PC-9 (cell line): ENCODE results near the gene PRDM2. TPM values are rescaled to one million over a fixed set of nuclear protein-coding genes. Genes with fewer than 3 reads are reported as not detected.

Source experiments
- BruUV-seq: library from RNA; stranded (reverse); fragments of 400-500 nt; replicated peaks from 2 replicates; lab custom pipeline; 2021; lab: Mats Ljungman, UMichigan
- CTCF ChIA-PET: fragments of 300-600 bp; sonication (Branson Sonifier 250); formaldehyde crosslinking; loops from one replicate; lab custom pipeline; 2022; ENCODE audit warnings: antibody characterized with exemption; lab: Charles Lee
- POLR2A ChIA-PET: fragments of 300-600 bp; sonication (Branson Sonifier 250); formaldehyde crosslinking; loops from one replicate; lab custom pipeline; 2022; ENCODE audit warnings: antibody characterized with exemption; ENCODE audit not compliant: unreplicated experiment; lab: Charles Lee
- DNase-seq, 2 experiments: peaks; one replicate each; pipeline versions ENCODE4 v3.0.0 to v3.0.0-alpha.2; 2015 to 2022; ENCODE audit warnings: mixed read lengths in 1 of 2
- H2AFZ ChIP-seq: fragments of 200-600 bp; sonication (generic); 2 replicates; pipeline ENCODE4 v1.8.1; 2017; ENCODE audit warnings: antibody characterized with exemption
- H3F3A ChIP-seq: fragments of 200-600 bp; sonication (generic); 2 replicates; pipeline ENCODE4 v1.8.1; 2017; ENCODE audit warnings: antibody characterized with exemption, mild to moderate bottlenecking, low read depth; ENCODE audit not compliant: insufficient read depth
- H3K27ac ChIP-seq: fragments of 200-600 bp; sonication (generic); 2 replicates; pipeline ENCODE4 v1.6.1; 2016; ENCODE audit warnings: mixed run types
- H3K27me3 ChIP-seq: fragments of 200-600 bp; sonication (generic); 2 replicates; pipeline ENCODE4 v1.6.1; 2016; ENCODE audit warnings: low read depth, mixed run types; ENCODE audit not compliant: insufficient read depth
- H3K36me3 ChIP-seq: fragments of 200-600 bp; sonication (generic); 2 replicates; pipeline ENCODE4 v1.6.1; 2016; ENCODE audit warnings: low read depth, mixed run types
- H3K4me1 ChIP-seq: fragments of 200-600 bp; sonication (generic); replicated peaks from 2 replicates; pipeline ENCODE4 v1.6.1; 2016; ENCODE audit warnings: mixed run types; ENCODE audit not compliant: insufficient read depth
- H3K4me2 ChIP-seq: fragments of 200-600 bp; sonication (generic); 2 replicates; pipeline ENCODE4 v1.6.1; 2017; ENCODE audit warnings: mixed run types
- H3K4me3 ChIP-seq: fragments of 200-600 bp; sonication (generic); 2 replicates; pipeline ENCODE4 v1.6.1; 2016; ENCODE audit warnings: mixed run types
- H3K79me2 ChIP-seq: fragments of 200-600 bp; sonication (generic); 2 replicates; pipeline ENCODE4 v1.6.1; 2017; ENCODE audit warnings: low read depth, mixed run types
- H3K9me2 ChIP-seq: fragments of 200-600 bp; sonication (generic); 2 replicates; pipeline ENCODE4 v1.8.1; 2017; ENCODE audit warnings: mild to moderate bottlenecking; ENCODE audit not compliant: insufficient read depth
- H3K9me3 ChIP-seq: fragments of 200-600 bp; sonication (generic); 2 replicates; pipeline ENCODE4 v1.8.1; 2016; ENCODE audit warnings: low read depth; ENCODE audit not compliant: insufficient read depth
- H4K20me1 ChIP-seq: fragments of 200-600 bp; sonication (generic); 2 replicates; pipeline ENCODE4 v1.8.1; 2017; ENCODE audit not compliant: insufficient read depth
- EZH2 ChIP-seq: fragments of 200-600 bp; sonication (generic); IDR thresholded peaks from 2 replicates; pipeline ENCODE4 v1.8.0; 2017; ENCODE audit warnings: antibody characterized with exemption, low read depth
- intact Hi-C: fragments of 100-400 bp; cut with micrococcal nuclease; formaldehyde crosslinking; loops from one replicate; pipeline ENCODE4 v1.10.0; 2022; ENCODE audit not compliant: unreplicated experiment
- total RNA-seq: library from RNA; stranded (reverse); gene quantifications from 2 replicates; pipeline ENCODE4 v1.2.3, GENCODE V29; 2021
- TF ChIP-seq, protein P1 (sequence below): fragments of 200-600 bp; sonication (generic); conservative IDR thresholded peaks from 2 replicates; pipeline ENCODE4 v1.6.1; 2017; ENCODE audit warnings: mixed run types, antibody characterized with exemption, mild to moderate bottlenecking, moderate library complexity

Gene PRDM2
- total RNA-seq, 1 experiment from 2014 or later, result 32.1 TPM

DNA sequence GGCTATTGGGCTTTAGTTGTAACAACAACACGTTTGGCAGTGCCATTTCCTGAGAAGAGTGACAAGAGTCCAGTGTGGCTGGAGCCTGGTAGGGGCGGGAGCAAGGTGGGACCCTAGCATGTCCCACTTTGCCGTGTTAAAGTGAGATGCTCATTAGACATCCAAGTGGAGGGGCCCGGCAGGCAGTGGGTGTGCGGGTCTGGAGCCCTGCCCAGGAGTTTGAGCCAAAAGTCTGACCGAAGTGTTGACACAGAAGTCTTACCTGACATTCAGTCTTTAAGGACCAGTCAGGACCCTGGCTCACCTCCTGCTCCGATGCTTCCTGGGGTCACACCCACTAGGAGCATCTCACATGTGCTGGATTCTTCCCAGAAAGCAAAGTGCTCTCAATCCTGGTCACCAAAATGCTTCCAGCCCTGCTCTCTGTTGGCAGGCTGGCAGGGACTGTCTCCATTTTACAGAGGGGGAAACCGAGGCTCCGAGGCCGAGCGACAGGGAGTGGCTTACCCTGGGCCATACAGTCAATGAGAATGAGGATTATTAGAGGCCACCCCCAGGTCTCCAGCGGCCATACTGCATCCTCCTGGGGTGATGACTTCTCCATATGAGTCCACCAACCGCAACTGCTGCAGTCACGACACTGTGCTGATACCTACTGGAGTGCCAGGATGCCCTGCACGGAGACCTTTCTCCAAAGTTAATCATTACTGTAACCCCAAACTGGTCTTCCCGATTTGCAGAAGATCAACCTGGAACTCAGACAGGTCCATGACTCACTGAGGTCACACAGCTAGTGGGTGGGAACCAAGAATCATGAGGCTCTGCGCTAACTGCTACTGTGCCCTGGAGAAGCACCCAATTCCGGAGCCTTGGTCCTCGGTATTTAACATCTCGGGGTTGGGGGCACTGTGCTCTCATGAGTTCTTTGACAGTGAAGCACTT, 112.7 kb downstream of the PRDM2 start:
- Histone ChIP-seq H3K79me2 (no peaks in the 10 kb centered on the region), H3K9me3 (no peaks in the 10 kb centered on the region), H3K27ac (no peak overlapping the region), H3K9me2 (no peaks in the 10 kb centered on the region), H3K4me1 (no peaks in the 10 kb centered on the region), H3K36me3 (no peaks in the 10 kb centered on the region), H3F3A (no peaks in the 10 kb centered on the region), H4K20me1 (no peaks in the 10 kb centered on the region), H3K27me3 (no peaks in the 10 kb centered on the region), H3K4me2 (no peak overlapping the region), H3K4me3 (no peak overlapping the region), H2AFZ (no peak overlapping the region)
- no TSS peak for BruUV-seq
- intact Hi-C loops, result loop anchor here (5.0 kb wide), 2 partner anchors 65 to 145 kb away; no protein-coding TSS in a partner anchor
- ChIA-PET CTCF (no interaction called here), POLR2A (no interaction called here)
- DNase-seq, result no peak
- no peak for TF ChIP-seq EZH2
- TF ChIP-seq, protein P1, sequence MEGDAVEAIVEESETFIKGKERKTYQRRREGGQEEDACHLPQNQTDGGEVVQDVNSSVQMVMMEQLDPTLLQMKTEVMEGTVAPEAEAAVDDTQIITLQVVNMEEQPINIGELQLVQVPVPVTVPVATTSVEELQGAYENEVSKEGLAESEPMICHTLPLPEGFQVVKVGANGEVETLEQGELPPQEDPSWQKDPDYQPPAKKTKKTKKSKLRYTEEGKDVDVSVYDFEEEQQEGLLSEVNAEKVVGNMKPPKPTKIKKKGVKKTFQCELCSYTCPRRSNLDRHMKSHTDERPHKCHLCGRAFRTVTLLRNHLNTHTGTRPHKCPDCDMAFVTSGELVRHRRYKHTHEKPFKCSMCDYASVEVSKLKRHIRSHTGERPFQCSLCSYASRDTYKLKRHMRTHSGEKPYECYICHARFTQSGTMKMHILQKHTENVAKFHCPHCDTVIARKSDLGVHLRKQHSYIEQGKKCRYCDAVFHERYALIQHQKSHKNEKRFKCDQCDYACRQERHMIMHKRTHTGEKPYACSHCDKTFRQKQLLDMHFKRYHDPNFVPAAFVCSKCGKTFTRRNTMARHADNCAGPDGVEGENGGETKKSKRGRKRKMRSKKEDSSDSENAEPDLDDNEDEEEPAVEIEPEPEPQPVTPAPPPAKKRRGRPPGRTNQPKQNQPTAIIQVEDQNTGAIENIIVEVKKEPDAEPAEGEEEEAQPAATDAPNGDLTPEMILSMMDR, result no peak

- BruUV-seq, result no TSS peak
- intact Hi-C loops, result loop anchor here (5.0 kb wide), 2 partner anchors 66 to 146 kb away; no protein-coding TSS in a partner anchor
- no peak overlapping the region for H3K4me2 ChIP-seq
These were observed 113.5 kb downstream of the PRDM2 start for GRCh38 chr1:13813398-13814012.

DNA sequence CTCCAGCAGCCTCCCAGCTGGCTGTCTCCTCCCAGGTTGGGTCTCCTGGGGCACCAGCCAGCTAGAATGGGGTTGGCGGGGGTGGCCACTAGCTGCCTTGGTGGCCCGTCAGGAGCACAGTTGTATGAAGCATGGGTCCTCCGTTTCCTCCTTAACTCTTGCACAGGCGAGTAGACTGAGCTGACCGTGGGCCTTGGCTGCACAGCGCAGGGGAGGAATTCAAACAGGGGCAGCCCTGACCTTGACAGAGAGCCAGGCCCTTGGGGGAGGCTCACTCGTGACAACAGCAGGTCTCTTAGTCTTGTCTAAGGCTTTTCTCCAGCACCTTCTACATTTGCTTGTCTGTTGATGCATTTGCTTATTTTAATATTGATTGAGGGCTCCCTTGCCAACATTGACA, 114.1 kb downstream of the PRDM2 start:
- no peak overlapping the region for H2AFZ ChIP-seq
- H3F3A ChIP-seq, result no peaks in the 10 kb centered on the region
- no peak for TF ChIP-seq EZH2
- TF ChIP-seq, protein P1, result no peak
- ChIA-PET CTCF (no interaction called here), POLR2A (no interaction called here)
- no peaks in the 10 kb centered on the region for H3K27me3 ChIP-seq
- no peaks in the 10 kb centered on the region for H3K4me1 ChIP-seq
- no peaks in the 10 kb centered on the region for H3K79me2 ChIP-seq
- H3K9me2 ChIP-seq, result no peaks in the 10 kb centered on the region
- BruUV-seq, result no TSS peak
- H3K4me2 ChIP-seq, result no peak overlapping the region
- H4K20me1 ChIP-seq, result no peaks in the 10 kb centered on the region
- no peak for DNase-seq
- no peaks in the 10 kb centered on the region for H3K9me3 ChIP-seq
- no peak overlapping the region for H3K27ac ChIP-seq
- no peaks in the 10 kb centered on the region for H3K36me3 ChIP-seq
- intact Hi-C loops, result loop anchor here (5.0 kb wide), 2 partner anchors 67 to 147 kb away; no protein-coding TSS in a partner anchor
- H3K4me3 ChIP-seq, result no peak overlapping the region

More at GRCh38 chr1:13813398-13814012, 113.5 kb downstream of the PRDM2 start:
- no peaks in the 10 kb centered on the region for H3K9me2 ChIP-seq
- H4K20me1 ChIP-seq, result no peaks in the 10 kb centered on the region
- H3K4me1 ChIP-seq, result no peaks in the 10 kb centered on the region
- H3K27me3 ChIP-seq, result no peaks in the 10 kb centered on the region
- H2AFZ ChIP-seq, result no peak overlapping the region
- H3F3A ChIP-seq, result no peaks in the 10 kb centered on the region
- H3K79me2 ChIP-seq, result no peaks in the 10 kb centered on the region
- no peaks in the 10 kb centered on the region for H3K9me3 ChIP-seq
- POLR2A ChIA-PET, result no interaction called here
- CTCF ChIA-PET, result no interaction called here
- no peak overlapping the region for H3K27ac ChIP-seq
- no peak overlapping the region for H3K4me3 ChIP-seq
- DNase-seq, result no peak
- H3K36me3 ChIP-seq, result no peaks in the 10 kb centered on the region
- no peak for TF ChIP-seq EZH2
- TF ChIP-seq, protein P1, result peak; percentile 62
